RWPE2 (cell line): ENCODE data around the gene B3GNT9.

Source experiments
- ATAC-seq: fragments of 200-7000 bp; cut with Tn5 transposase; 3 replicates; pipeline ENCODE4 v1.9.1; 2021; ENCODE audit warnings: low read depth
- DNase-seq: peaks from one replicate; pipeline ENCODE4 v3.0.0-alpha.2; 2020; ENCODE audit warnings: low spot score
- H3K27ac ChIP-seq: fragments of 450-650 bp; 2 replicates; pipeline ENCODE4 v1.5.1; 2017; ENCODE audit warnings: mild to moderate bottlenecking; ENCODE audit not compliant: poor library complexity, severe bottlenecking
- H3K27me3 ChIP-seq: fragments of 250-450 bp; sonication (Bioruptor Pico); 2 replicates; pipeline ENCODE4 v1.5.1; 2021; ENCODE audit warnings: mild to moderate bottlenecking, moderate library complexity; ENCODE audit not compliant: insufficient read depth, poor library complexity, severe bottlenecking
- H3K36me3 ChIP-seq: fragments of 250-450 bp; sonication (Bioruptor Pico); 2 replicates; pipeline ENCODE4 v1.5.1; 2020; ENCODE audit warnings: low read depth, mild to moderate bottlenecking, moderate library complexity
- H3K4me1 ChIP-seq: fragments of 250-450 bp; sonication (Bioruptor Pico); 2 replicates; pipeline ENCODE4 v1.5.1; 2021; ENCODE audit warnings: mild to moderate bottlenecking, moderate library complexity; ENCODE audit not compliant: insufficient read depth, poor library complexity, severe bottlenecking
- H3K4me3 ChIP-seq: fragments of 250-450 bp; sonication (Bioruptor Pico); 2 replicates; pipeline ENCODE4 v1.5.1; 2021; ENCODE audit warnings: mild to moderate bottlenecking, moderate library complexity; ENCODE audit not compliant: severe bottlenecking
- H3K9me3 ChIP-seq: fragments of 250-450 bp; sonication (Bioruptor Pico); 2 replicates; pipeline ENCODE4 v1.5.1; 2021; ENCODE audit warnings: mild to moderate bottlenecking, moderate library complexity; ENCODE audit not compliant: severe bottlenecking
- CTCF ChIP-seq: fragments of 450-650 bp; IDR thresholded peaks from one replicate; pipeline ENCODE4 v1.5.1; 2017; ENCODE audit warnings: mild to moderate bottlenecking, moderate library complexity; ENCODE audit not compliant: poor library complexity, severe bottlenecking

B3GNT9 gene

GRCh38 chr16:67183284-67183626, 32.5 kb upstream of the B3GNT9 start:
- H3K36me3 ChIP-seq = no peaks in the 10 kb centered on the region
- no peak for TF ChIP-seq CTCF
- no peaks in the 10 kb centered on the region for H3K9me3 ChIP-seq
- H3K27ac ChIP-seq = peak overlapping the region; percentile 66
- no peaks in the 10 kb centered on the region for H3K27me3 ChIP-seq
- peaks cover 5% of the 10 kb centered on the region for H3K4me1 ChIP-seq
- DNase-seq (no peak), ATAC-seq (no peak)
- H3K4me3 ChIP-seq = peak overlapping the region; percentile 89

DNA sequence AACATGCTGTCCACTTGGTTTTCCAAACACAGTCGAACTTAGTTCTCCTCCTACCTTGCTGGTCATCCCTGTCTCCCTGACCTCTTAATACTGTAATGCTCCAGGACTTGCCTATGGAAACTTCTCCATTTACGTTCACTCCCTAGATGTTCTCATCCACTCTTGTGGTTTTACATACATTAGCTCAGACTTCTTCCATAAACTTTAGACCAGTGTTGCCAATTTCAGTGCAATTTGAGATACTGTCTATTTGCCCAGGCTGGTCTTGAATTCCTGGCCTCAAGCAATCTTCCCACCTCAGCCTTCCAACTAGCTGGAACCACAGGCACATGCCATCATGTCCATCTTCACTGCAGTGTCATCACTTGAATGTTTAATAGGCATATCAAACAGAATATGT, 31.5 kb upstream of the B3GNT9 start:
- no peaks in the 10 kb centered on the region for H3K27me3 ChIP-seq
- peak overlapping the region; percentile 66 for H3K27ac ChIP-seq
- DNase-seq = no peak
- TF ChIP-seq CTCF = no peak
- peaks cover 5% of the 10 kb centered on the region for H3K4me1 ChIP-seq
- no peak for ATAC-seq
- no peaks in the 10 kb centered on the region for H3K36me3 ChIP-seq
- H3K4me3 ChIP-seq = no peak overlapping the region
- H3K9me3 ChIP-seq = no peaks in the 10 kb centered on the region

- Histone ChIP-seq H3K36me3 (no peaks in the 10 kb centered on the region), H3K4me3 (no peak overlapping the region), H3K27ac (peak overlapping the region; percentile 66), H3K27me3 (no peaks in the 10 kb centered on the region), H3K9me3 (no peaks in the 10 kb centered on the region), H3K4me1 (peaks cover 5% of the 10 kb centered on the region)
- no peak for ATAC-seq
- TF ChIP-seq CTCF = no peak
- DNase-seq = no peak
Measured at GRCh38 chr16:67181346-67181745, 30.5 kb upstream of the B3GNT9 start.

DNA sequence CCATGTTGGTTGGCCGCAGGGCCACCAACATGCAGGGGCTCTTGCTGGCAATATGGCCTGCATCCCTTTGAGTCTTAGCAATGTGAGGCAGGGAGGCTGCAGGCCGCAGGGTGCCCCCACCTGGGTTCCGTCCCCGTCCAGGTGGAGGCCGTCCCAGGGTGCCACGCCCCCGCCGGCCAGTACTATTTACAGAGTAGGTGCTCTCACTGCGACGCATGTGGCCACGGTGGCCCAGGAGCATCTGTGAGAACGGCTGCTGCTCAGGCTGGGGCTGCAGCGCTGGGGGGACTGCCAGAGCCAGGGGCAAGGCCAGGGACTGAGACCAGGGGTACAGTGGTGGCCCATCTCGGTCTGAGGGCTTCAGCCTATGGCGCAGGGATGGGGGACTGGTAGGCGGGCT, 29.4 kb upstream of the B3GNT9 start:
- peaks cover 5% of the 10 kb centered on the region for H3K4me1 ChIP-seq
- no peak for ATAC-seq
- H3K36me3 ChIP-seq = peaks cover 6% of the 10 kb centered on the region
- H3K9me3 ChIP-seq = no peaks in the 10 kb centered on the region
- no peak overlapping the region for H3K4me3 ChIP-seq
- no peak for DNase-seq
- no peak overlapping the region for H3K27ac ChIP-seq
- H3K27me3 ChIP-seq = no peaks in the 10 kb centered on the region
- TF ChIP-seq CTCF = no peak

DNA sequence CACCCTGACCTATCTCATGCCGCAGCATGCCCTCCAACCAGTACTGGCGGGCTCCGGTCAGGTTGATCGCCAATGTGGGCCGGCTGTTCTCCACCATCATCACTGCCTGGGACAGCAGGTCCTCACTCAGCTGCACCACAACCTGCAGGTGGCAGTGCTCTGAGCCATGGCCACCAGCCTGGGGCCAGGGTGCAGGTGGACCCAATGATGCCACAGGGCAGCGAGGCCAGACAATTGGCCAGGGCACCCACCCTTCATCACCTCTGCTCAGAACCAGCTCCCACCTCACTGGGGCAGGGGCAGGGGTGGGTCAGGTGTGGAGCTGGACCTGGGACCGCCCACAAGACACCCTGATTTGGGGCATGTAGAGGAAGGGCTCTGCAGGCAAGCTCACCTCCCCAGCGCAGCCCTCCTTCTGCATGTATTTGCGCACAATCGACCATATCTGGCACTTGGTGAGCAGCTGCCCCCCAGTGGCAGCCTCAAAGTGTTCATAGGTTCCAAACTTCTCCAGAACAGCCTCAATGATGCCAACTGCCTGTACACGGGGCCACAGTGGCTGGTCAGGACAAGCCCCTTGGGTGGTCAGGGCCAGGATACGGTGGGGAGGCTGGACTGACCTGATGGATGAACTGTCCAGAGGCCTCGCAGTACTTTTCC, 28.8 kb upstream of the B3GNT9 start:
- ATAC-seq (no peak), DNase-seq (no peak)
- Histone ChIP-seq H3K4me1 (peaks cover 8% of the 10 kb centered on the region), H3K27me3 (no peaks in the 10 kb centered on the region), H3K9me3 (no peaks in the 10 kb centered on the region), H3K4me3 (no peak overlapping the region), H3K36me3 (peaks cover 9% of the 10 kb centered on the region), H3K27ac (peak overlapping the region; percentile 65)
- peak; percentile 26 for TF ChIP-seq CTCF
